GM23338 (cell line): ENCODE measurements around the gene ZDHHC3. TPM values are rescaled to one million over a fixed set of nuclear protein-coding genes. Genes with fewer than 3 reads are reported as not detected.

Experiments
- ATAC-seq: fragments of 200-7000 bp; cut with Tn5 transposase; 3 replicates; pipeline ENCODE4 v1.9.1; 2020
- DNase-seq: peaks from one replicate; pipeline ENCODE4 v3.0.0-alpha.2; 2015; ENCODE audit warnings: low spot score
- H2AFZ ChIP-seq: fragments of 200-600 bp; sonication (generic); 2 replicates; pipeline ENCODE4 v1.8.0; 2016; ENCODE audit warnings: antibody characterized with exemption, mild to moderate bottlenecking, moderate library complexity
- H3F3A ChIP-seq: fragments of 200-600 bp; sonication (generic); replicated peaks from 2 replicates; pipeline ENCODE4 v1.8.0; 2017; ENCODE audit warnings: antibody characterized with exemption, mixed run types, low read depth
- H3K27ac ChIP-seq: fragments of 200-600 bp; sonication (generic); 2 replicates; pipeline ENCODE4 v1.6.1; 2016; ENCODE audit warnings: low read depth
- H3K27me3 ChIP-seq: fragments of 200-600 bp; sonication (generic); 2 replicates; pipeline ENCODE4 v1.8.0; 2016; ENCODE audit warnings: mild to moderate bottlenecking, mixed run types, moderate library complexity; ENCODE audit not compliant: insufficient read depth
- H3K36me3 ChIP-seq: fragments of 200-600 bp; sonication (generic); 2 replicates; pipeline ENCODE4 v1.8.0; 2016; ENCODE audit warnings: mild to moderate bottlenecking; ENCODE audit not compliant: insufficient read depth
- H3K4me1 ChIP-seq: fragments of 200-600 bp; sonication (generic); 2 replicates; pipeline ENCODE4 v1.8.0; 2016; ENCODE audit warnings: mild to moderate bottlenecking, moderate library complexity; ENCODE audit not compliant: insufficient read depth
- H3K4me2 ChIP-seq: fragments of 200-600 bp; sonication (generic); 2 replicates; pipeline ENCODE4 v1.7.1; 2017; ENCODE audit warnings: mixed run types
- H3K4me3 ChIP-seq: fragments of 200-600 bp; sonication (generic); 2 replicates; pipeline ENCODE4 v1.6.1; 2016; ENCODE audit warnings: mixed run types
- H3K79me2 ChIP-seq: fragments of 200-600 bp; sonication (generic); replicated peaks from 2 replicates; pipeline ENCODE4 v1.8.0; 2017; ENCODE audit warnings: mild to moderate bottlenecking; ENCODE audit not compliant: insufficient read depth
- H3K9me2 ChIP-seq: fragments of 200-600 bp; sonication (generic); 2 replicates; pipeline ENCODE4 v1.8.0; 2017; ENCODE audit not compliant: insufficient read depth
- H4K20me1 ChIP-seq: fragments of 200-600 bp; sonication (generic); replicated peaks from 2 replicates; pipeline ENCODE4 v1.8.0; 2017; ENCODE audit warnings: mild to moderate bottlenecking; ENCODE audit not compliant: insufficient read depth
- H3K27ac Mint-ChIP-seq: 2 replicates; pipeline ENCODE4 v1.8.0; 2020; ENCODE audit warnings: inconsistent platforms, mild to moderate bottlenecking, moderate library complexity, mixed read lengths
- H3K27me3 Mint-ChIP-seq: 3 replicates; pipeline ENCODE4 v1.8.0; 2022; ENCODE audit warnings: low read depth, mild to moderate bottlenecking, moderate library complexity, mixed read lengths, inconsistent platforms; ENCODE audit not compliant: insufficient read depth, poor library complexity
- H3K36me3 Mint-ChIP-seq: 3 replicates; pipeline ENCODE4 v1.8.0; 2021; ENCODE audit warnings: low read depth, mild to moderate bottlenecking, inconsistent platforms, moderate library complexity, mixed read lengths
- H3K4me1 Mint-ChIP-seq: 3 replicates; pipeline ENCODE4 v1.8.0; 2020; ENCODE audit warnings: mild to moderate bottlenecking, inconsistent platforms, mixed read lengths
- H3K4me3 Mint-ChIP-seq: 3 replicates; pipeline ENCODE4 v1.8.0; 2021; ENCODE audit warnings: moderate library complexity, mild to moderate bottlenecking, inconsistent platforms, mixed read lengths
- H3K9me3 Mint-ChIP-seq: 3 replicates; pipeline ENCODE4 v1.8.0; 2020; ENCODE audit warnings: moderate library complexity, mild to moderate bottlenecking, inconsistent platforms, mixed read lengths
- CREB1 ChIP-seq: fragments of 250-450 bp; sonication (Bioruptor Pico); IDR thresholded peaks from 2 replicates; pipeline ENCODE4 v1.5.0; 2020; ENCODE audit warnings: low read depth, mild to moderate bottlenecking, moderate library complexity
- EZH2 ChIP-seq: fragments of 200-600 bp; sonication (generic); IDR thresholded peaks from one replicate; pipeline ENCODE4 v1.8.0; 2017; ENCODE audit warnings: antibody characterized with exemption, mild to moderate bottlenecking, low read depth; ENCODE audit not compliant: unreplicated experiment
- EZH2phosphoT487 ChIP-seq: fragments of 200-600 bp; sonication (generic); IDR thresholded peaks from one replicate; pipeline ENCODE4 v1.8.1; 2018; ENCODE audit warnings: antibody characterized with exemption; ENCODE audit not compliant: unreplicated experiment
- JUNB ChIP-seq: IDR thresholded peaks from one replicate; pipeline ENCODE4 v1.6.1; 2016; ENCODE audit warnings: antibody characterized with exemption; ENCODE audit not compliant: unreplicated experiment
- NANOG ChIP-seq: IDR thresholded peaks from 2 replicates; pipeline ENCODE4 v1.6.1; 2016; ENCODE audit warnings: antibody characterized with exemption, borderline replicate concordance
- POLR2AphosphoS5 ChIP-seq: IDR thresholded peaks from 2 replicates; pipeline ENCODE4 v1.6.1; 2016; ENCODE audit warnings: antibody characterized with exemption, low read depth
- STAT1 ChIP-seq: IDR thresholded peaks from one replicate; pipeline ENCODE4 v1.6.1; 2016; ENCODE audit warnings: antibody characterized with exemption; ENCODE audit not compliant: unreplicated experiment
- ZNF114 ChIP-seq: fragments of 250-450 bp; sonication (Bioruptor Pico); IDR thresholded peaks from 2 replicates; pipeline ENCODE4 v1.5.0; 2020; ENCODE audit warnings: mild to moderate bottlenecking, moderate library complexity
- polyA plus RNA-seq: library from polyadenylated mRNA; unstranded; fragments of >200 nt; fragmentation: Nextera tagmentation; extraction: Ambion mirVana; gene quantifications from 2 replicates; pipeline ENCODE4 v1.2.1, GENCODE V29; 2016
- total RNA-seq: library from RNA; depleted of rRNA; stranded (reverse); fragments of >200 nt; shearing (Covaris generic); gene quantifications from 2 replicates; pipeline ENCODE4 v1.2.3, GENCODE V29; 2014
- TF ChIP-seq, protein P1 (sequence below): IDR thresholded peaks from 2 replicates; pipeline ENCODE4 v1.6.1; 2016; ENCODE audit warnings: antibody characterized with exemption
- TF ChIP-seq, protein P2 (sequence below): IDR thresholded peaks from one replicate; pipeline ENCODE4 v1.6.1; 2018; ENCODE audit warnings: antibody characterized with exemption; ENCODE audit not compliant: unreplicated experiment

Gene ZDHHC3
- total and polyA plus RNA-seq, 2 experiments from 2014 or later, result 28.9 to 84.2 TPM

DNA sequence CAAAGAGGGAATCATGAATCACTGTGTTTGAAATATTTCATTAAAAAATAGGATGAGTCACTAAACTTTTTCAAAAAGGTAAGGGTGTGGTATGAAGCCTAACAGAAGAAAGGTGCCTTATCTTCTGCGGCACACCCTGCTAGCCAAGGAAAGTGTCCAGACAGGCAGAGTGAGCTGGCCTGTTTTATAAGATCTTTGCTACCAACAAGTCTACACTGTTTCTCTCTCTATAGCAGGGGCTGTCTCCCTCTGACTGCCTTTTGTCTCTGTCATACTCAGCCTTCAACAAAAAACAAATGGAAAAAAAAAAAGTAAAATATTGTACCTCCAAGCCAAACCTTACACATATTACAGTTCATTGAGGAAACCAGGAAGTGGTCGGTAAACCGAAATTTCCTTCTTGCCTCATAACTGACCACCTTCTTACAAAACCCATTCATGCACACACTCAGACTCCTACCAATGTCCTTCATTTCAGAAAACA is 9.1 kb downstream of the ZDHHC3 start:
- no peaks in the 10 kb centered on the region for H3K36me3 Mint-ChIP-seq
- Histone ChIP-seq H3K4me2 (no peak overlapping the region), H3K79me2 (peaks cover 97% of the 10 kb centered on the region), H2AFZ (no peak overlapping the region), H4K20me1 (peaks cover 55% of the 10 kb centered on the region), H3K9me2 (no peaks in the 10 kb centered on the region), H3K27ac (no peak overlapping the region), H3K36me3 (no peaks in the 10 kb centered on the region), H3F3A (no peaks in the 10 kb centered on the region), H3K4me1 (no peaks in the 10 kb centered on the region), H3K27me3 (no peaks in the 10 kb centered on the region), H3K4me3 (no peak overlapping the region)
- no peaks in the 10 kb centered on the region for H3K9me3 Mint-ChIP-seq
- H3K27me3 Mint-ChIP-seq, result no peaks in the 10 kb centered on the region
- DNase-seq (no peak), ATAC-seq (no peak)
- TF ChIP-seq JUNB, result no peak
- TF ChIP-seq POLR2AphosphoS5, result no peak
- TF ChIP-seq NANOG, result no peak
- TF ChIP-seq, protein P1, sequence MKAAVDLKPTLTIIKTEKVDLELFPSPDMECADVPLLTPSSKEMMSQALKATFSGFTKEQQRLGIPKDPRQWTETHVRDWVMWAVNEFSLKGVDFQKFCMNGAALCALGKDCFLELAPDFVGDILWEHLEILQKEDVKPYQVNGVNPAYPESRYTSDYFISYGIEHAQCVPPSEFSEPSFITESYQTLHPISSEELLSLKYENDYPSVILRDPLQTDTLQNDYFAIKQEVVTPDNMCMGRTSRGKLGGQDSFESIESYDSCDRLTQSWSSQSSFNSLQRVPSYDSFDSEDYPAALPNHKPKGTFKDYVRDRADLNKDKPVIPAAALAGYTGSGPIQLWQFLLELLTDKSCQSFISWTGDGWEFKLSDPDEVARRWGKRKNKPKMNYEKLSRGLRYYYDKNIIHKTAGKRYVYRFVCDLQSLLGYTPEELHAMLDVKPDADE, result no peak
- TF ChIP-seq EZH2phosphoT487, result no peak
- TF ChIP-seq ZNF114 (CRISPR knock-in tag), result no peak
- H3K4me3 Mint-ChIP-seq, result no peak overlapping the region
- no peak overlapping the region for H3K27ac Mint-ChIP-seq
- peaks cover 11% of the 10 kb centered on the region for H3K4me1 Mint-ChIP-seq

GRCh38 chr3:44965165-44965564 is 10.8 kb downstream of the ZDHHC3 start:
- Histone ChIP-seq H2AFZ (no peak overlapping the region), H3K4me3 (no peak overlapping the region), H4K20me1 (peaks cover 60% of the 10 kb centered on the region), H3K27ac (no peak overlapping the region), H3K4me2 (no peak overlapping the region), H3K79me2 (peaks cover 98% of the 10 kb centered on the region), H3F3A (no peaks in the 10 kb centered on the region), H3K9me2 (no peaks in the 10 kb centered on the region), H3K4me1 (no peaks in the 10 kb centered on the region), H3K27me3 (no peaks in the 10 kb centered on the region), H3K36me3 (no peaks in the 10 kb centered on the region)
- H3K4me1 Mint-ChIP-seq, result peaks cover 14% of the 10 kb centered on the region
- H3K4me3 Mint-ChIP-seq, result no peak overlapping the region
- ATAC-seq, result no peak
- TF ChIP-seq NANOG (no peak), EZH2 (no peak), EZH2phosphoT487 (no peak), CREB1 (no peak), ZNF114 (CRISPR knock-in tag) (no peak), STAT1 (no peak)
- TF ChIP-seq, protein P1, result no peak
- TF ChIP-seq, protein P2, sequence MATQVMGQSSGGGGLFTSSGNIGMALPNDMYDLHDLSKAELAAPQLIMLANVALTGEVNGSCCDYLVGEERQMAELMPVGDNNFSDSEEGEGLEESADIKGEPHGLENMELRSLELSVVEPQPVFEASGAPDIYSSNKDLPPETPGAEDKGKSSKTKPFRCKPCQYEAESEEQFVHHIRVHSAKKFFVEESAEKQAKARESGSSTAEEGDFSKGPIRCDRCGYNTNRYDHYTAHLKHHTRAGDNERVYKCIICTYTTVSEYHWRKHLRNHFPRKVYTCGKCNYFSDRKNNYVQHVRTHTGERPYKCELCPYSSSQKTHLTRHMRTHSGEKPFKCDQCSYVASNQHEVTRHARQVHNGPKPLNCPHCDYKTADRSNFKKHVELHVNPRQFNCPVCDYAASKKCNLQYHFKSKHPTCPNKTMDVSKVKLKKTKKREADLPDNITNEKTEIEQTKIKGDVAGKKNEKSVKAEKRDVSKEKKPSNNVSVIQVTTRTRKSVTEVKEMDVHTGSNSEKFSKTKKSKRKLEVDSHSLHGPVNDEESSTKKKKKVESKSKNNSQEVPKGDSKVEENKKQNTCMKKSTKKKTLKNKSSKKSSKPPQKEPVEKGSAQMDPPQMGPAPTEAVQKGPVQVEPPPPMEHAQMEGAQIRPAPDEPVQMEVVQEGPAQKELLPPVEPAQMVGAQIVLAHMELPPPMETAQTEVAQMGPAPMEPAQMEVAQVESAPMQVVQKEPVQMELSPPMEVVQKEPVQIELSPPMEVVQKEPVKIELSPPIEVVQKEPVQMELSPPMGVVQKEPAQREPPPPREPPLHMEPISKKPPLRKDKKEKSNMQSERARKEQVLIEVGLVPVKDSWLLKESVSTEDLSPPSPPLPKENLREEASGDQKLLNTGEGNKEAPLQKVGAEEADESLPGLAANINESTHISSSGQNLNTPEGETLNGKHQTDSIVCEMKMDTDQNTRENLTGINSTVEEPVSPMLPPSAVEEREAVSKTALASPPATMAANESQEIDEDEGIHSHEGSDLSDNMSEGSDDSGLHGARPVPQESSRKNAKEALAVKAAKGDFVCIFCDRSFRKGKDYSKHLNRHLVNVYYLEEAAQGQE, result no peak
- no peaks in the 10 kb centered on the region for H3K27me3 Mint-ChIP-seq
- DNase-seq, result no peak
- no peaks in the 10 kb centered on the region for H3K9me3 Mint-ChIP-seq
- H3K27ac Mint-ChIP-seq, result peak overlapping the region; percentile 25
- H3K36me3 Mint-ChIP-seq, result no peaks in the 10 kb centered on the region
